ENCODE measurements around the gene ZNG1A. TPM values are rescaled to one million over a fixed set of nuclear protein-coding genes. Genes with fewer than 3 reads are reported as not detected.
A peak's percentile ranks its signal among the peaks of the same experiment; 100 is the strongest.
"Not testable (repeated sequence)": the region's sequence is repeated elsewhere in the genome, so short reads cannot be mapped to it uniquely, and the experiment has no call there.

Gene ZNG1A
- total RNA-seq, 1 donor from 2014 or later = 14.6 TPM

- DNase-seq (peak; percentile 55), ATAC-seq (ENCODE audit: poor library complexity) (peak; percentile 25)
- intact Hi-C loops (cut with DNase I) = not testable (repeated sequence)
Observed at GRCh38 chr9:73900-74525, 104.8 kb downstream of the ZNG1A start.

- ATAC-seq (ENCODE audit: poor library complexity) (peak; percentile 63), DNase-seq (peak; percentile 41)
- intact Hi-C loops (cut with DNase I) = not testable (repeated sequence)
Observed at GRCh38 chr9:73076-73899, 105.6 kb downstream of the ZNG1A start.

Other genes starting within 250 kb of the ZNG1A start
- 12.6 TPM for gene WASHC1, start 149.6 kb downstream of the ZNG1A start, total RNA-seq
- not detected for gene FOXD4, start 60.6 kb downstream of the ZNG1A start, total RNA-seq
- 3.4 TPM for gene DOCK8, start 35.8 kb upstream of the ZNG1A start, total RNA-seq

Data from Right ventricle myocardium superior (tissue), 1 donor.